22Rv1 (cell line): ENCODE measurements around the gene TAOK3.

Experiments used
- CTCF ChIP-seq: fragments of 450-650 bp; IDR thresholded peaks from 2 replicates; pipeline ENCODE4 v1.5.1; 2017; ENCODE audit warnings: mild to moderate bottlenecking
- ZFX ChIP-seq: fragments of 450-650 bp; IDR thresholded peaks from 2 replicates; pipeline ENCODE4 v1.6.1; 2017; ENCODE audit warnings: antibody characterized with exemption, borderline replicate concordance

GRCh38 chr12:118330421-118331018 lies 42.2 kb downstream of the TAOK3 start:
- TF ChIP-seq CTCF (no peak), ZFX (no peak)
